GM12872 (cell line): ENCODE results near the gene PCDHB10.
"Not testable (repeated sequence)": the region's sequence is repeated elsewhere in the genome, so short reads cannot be mapped to it uniquely, and the experiment has no call there.

Experiments used
- TF ChIP-seq, protein P1 (sequence below): IDR thresholded peaks from 3 replicates; pipeline ENCODE4 v1.5.1; 2011; ENCODE audit warnings: low read depth, mild to moderate bottlenecking, low read length, moderate library complexity; ENCODE audit not compliant: insufficient read depth

PCDHB10 gene

DNA sequence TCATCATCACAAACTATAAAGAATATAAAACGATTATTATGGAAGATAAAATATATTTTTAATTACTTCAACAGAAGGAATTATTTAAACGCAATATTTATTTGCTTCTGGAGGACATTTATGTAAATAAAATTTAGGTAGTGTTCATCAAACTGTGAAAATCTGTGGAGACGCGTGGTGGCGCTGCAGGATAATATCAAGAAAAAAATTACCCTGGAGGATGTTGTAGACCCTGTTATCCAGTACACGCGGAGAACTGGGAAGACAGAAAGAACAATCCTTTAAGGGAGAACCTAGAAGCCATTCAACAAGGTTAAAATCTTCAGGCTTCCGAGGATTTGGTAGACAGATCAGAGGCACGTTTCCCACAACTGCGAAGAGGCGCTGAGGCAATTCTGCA is 16.3 kb downstream of the PCDHB10 start, which contains the start of gene PCDHB12:
TSS of gene PCDHB12 (plus strand) at position 242 of the 400 bp plus-strand sequence. CDS start 189 bp downstream, outside the sequence.
- TF ChIP-seq, protein P1, sequence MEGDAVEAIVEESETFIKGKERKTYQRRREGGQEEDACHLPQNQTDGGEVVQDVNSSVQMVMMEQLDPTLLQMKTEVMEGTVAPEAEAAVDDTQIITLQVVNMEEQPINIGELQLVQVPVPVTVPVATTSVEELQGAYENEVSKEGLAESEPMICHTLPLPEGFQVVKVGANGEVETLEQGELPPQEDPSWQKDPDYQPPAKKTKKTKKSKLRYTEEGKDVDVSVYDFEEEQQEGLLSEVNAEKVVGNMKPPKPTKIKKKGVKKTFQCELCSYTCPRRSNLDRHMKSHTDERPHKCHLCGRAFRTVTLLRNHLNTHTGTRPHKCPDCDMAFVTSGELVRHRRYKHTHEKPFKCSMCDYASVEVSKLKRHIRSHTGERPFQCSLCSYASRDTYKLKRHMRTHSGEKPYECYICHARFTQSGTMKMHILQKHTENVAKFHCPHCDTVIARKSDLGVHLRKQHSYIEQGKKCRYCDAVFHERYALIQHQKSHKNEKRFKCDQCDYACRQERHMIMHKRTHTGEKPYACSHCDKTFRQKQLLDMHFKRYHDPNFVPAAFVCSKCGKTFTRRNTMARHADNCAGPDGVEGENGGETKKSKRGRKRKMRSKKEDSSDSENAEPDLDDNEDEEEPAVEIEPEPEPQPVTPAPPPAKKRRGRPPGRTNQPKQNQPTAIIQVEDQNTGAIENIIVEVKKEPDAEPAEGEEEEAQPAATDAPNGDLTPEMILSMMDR: no peak

DNA sequence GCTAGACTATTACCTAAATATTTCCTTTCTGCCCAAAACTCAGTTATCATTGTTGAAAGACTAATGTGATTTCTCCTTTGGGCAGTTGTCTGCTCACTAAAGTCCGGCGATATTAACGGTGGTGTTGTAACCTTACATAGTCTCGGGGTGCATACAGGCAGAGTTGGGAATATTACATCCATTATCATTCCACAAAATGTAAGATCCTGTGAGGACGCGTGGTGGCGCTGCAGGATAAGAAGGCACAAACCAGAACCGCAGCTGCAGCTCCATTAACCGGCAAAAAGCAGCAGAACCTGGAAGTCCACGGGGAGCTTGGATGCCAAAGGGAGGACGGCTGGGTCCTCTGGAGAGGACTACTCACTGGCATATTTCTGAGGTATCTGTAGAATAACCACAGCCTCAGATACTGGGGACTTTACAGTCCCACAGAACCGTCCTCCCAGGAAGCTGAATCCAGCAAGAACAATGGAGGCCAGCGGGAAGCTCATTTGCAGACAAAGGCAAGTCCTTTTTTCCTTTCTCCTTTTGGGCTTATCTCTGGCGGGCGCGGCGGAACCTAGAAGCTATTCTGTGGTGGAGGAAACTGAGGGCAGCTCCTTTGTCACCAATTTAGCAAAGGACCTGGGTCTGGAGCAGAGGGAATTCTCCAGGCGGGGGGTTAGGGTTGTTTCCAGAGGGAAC is 21.6 kb downstream of the PCDHB10 start, which contains the start of gene PCDHB13:
TSS of gene PCDHB13 (plus strand) at position 264 of the 684 bp plus-strand sequence. CDS start at position 469, 205 bp downstream.
- TF ChIP-seq, protein P1: not testable (repeated sequence)

DNA sequence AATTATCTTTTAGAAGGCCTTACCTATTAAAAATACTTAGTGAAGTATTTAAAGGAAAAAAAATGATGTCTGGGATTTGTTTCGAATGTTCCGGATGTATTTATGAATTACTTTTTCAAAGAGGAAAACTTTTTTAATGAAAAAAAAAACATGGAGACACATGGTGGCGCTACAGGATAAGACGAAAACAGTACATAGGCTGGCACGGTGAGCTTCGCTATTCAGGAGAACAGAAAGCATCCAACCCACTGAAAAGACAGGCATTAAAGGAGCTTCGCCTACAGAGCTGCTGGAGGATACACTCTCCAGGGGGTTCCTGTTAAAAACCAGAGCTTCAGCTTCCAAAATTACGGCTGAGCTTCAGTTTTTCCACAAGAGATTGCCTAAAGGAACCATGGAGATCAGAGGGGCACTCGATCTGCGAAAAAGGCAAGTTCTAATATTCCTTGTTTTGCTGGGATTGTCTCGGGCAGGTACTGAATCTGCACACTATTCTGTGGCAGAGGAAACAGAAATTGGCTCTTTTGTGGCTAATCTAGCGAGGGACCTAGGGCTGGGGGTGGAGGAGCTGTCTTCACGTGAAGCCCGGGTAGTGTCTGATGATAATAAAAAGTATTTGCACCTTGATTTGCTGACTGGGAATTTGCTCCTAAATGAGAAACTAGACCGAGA is 31.1 kb downstream of the PCDHB10 start, which contains the start of gene PCDHB14:
TSS of gene PCDHB14 (plus strand) at position 232 of the 672 bp plus-strand sequence. CDS start at position 395, 163 bp downstream.
- TF ChIP-seq, protein P1: no peak

DNA sequence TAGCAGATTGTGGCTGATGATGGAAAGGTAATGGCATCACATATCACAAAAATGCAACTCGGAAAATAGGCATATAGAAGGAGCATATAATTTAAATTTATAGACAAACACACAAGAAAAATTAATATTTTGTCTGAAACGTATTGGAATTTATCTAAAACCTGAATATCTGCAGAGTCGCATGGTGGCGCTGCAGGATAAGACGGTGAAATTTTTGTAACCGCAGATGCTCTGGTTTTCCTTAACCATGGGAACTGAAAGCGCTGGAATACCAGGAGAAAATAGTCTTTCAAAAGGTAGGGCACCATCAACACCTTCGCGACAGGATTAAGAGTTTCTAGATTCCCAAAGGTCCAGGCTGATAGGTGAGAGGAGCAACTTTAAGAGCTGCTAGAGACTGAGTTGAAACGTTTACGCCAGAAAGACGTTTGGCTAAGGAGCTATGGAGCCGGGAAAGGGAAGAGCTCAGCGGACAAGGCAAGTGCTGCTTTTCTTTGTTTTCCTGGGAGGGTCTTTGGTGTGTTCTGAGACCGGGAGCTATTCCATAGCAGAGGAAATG is 42.0 kb downstream of the PCDHB10 start:
- TF ChIP-seq, protein P1: no peak

DNA sequence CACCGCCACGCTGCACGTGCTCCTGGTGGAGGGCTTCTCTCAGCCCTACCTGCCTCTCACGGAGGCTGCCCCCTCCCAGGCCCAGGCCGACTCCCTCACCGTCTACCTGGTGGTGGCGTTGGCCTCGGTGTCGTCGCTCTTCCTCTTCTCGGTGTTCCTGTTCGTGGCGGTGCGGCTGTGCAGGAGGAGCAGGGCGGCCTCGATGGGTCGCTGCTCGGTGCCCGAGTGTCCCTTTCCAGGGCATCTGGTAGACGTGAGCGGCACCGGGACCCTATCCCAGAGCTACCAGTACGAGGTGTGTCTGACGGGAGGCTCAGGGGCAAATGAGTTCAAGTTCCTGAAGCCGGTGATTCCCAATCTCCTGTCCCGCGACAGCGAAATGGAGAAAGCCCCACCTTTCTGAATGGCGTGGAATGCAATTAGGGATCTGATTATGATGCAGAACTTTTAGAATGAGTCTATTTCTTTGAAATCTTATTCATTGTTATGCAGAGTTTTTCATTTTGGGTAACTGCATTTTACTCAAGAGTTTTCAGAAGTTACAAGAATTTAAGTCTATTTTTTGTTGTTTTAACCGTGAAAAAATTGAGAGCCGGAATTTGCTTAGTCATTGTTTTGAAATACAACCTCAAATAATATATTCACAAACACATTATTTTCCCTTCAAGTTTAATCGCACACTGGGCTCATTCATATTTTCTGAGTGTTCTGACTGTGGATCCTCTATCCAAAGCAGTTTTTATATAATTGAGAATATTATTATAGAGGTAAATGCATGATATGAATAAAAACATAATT is 44.6 kb downstream of the PCDHB10 start:
- TF ChIP-seq, protein P1: no peak

DNA sequence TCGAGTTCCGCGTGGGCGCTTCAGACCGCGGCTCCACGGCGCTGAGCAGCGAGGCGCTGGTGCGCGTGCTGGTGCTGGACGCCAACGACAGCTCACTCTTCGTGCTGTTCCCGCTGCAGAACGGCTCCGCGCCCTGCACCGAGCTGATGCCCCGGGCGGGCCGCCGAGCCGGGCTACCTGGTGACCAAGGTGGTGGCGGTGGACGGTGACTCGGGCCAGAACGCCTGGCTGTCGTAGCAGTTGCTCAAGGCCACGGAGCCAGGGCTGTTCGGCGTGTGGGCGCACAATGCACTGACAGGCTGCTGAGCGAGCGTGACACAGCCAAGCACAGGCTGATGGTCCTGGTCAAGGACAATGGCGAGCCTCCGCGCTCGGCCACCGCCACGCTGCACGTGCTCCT is 49.3 kb downstream of the PCDHB10 start:
- TF ChIP-seq, protein P1: no peak
